Uterus (tissue), 4 donors: ENCODE data around the gene ARHGEF16. TPM values are rescaled to one million over a fixed set of nuclear protein-coding genes. Genes with fewer than 3 reads are reported as not detected.

Experiments used
- DNase-seq, 2 donors: peaks; one replicate each; pipeline ENCODE4 v3.0.0-alpha.2; 2019 to 2020
- H3K27ac ChIP-seq, 2 donors: fragments of 200-600 bp; sonication (generic); 1 replicate in 1 of 2; 2 replicates in 1 of 2; pipeline ENCODE4 v1.5.1; 2016 to 2018
- H3K27me3 ChIP-seq, 2 donors: fragments of 200-600 bp; sonication (generic); one replicate each; pipeline ENCODE4 v1.5.1; 2018 to 2019; ENCODE audit warnings: control low read depth in 1 of 2
- H3K36me3 ChIP-seq, 2 donors: fragments of 200-600 bp; sonication (generic); one replicate each; pipeline ENCODE4 v1.5.1; 2019; ENCODE audit warnings: control low read depth in 1 of 2
- H3K4me1 ChIP-seq, 2 donors: fragments of 200-600 bp; sonication (generic); one replicate each; pipeline ENCODE4 v1.5.1; 2018 to 2019; ENCODE audit warnings: control low read depth in 1 of 2
- H3K4me3 ChIP-seq, 2 donors: fragments of 200-600 bp; sonication (generic); 1 replicate in 1 of 2; 2 replicates in 1 of 2; pipeline ENCODE4 v1.5.1; 2018 to 2019; ENCODE audit warnings: mild to moderate bottlenecking in 1 of 2
- H3K9me3 ChIP-seq, 2 donors: fragments of 200-600 bp; sonication (generic); one replicate each; pipeline ENCODE4 v1.5.1; 2019; ENCODE audit warnings: control low read depth in 1 of 2
- CTCF ChIP-seq, 4 experiments: fragments of 200-600 bp in 2 of 4; fragments of 450-650 bp in 2 of 4; sonication (generic) in 2 of 4; IDR thresholded peaks; one replicate each; pipeline ENCODE4 v1.5.1; 2016 to 2019; ENCODE audit warnings: antibody characterized with exemption in 4 of 4, mild to moderate bottlenecking in 2 of 4, moderate library complexity in 1 of 4
- POLR2A ChIP-seq, 2 donors: fragments of 450-650 bp; IDR thresholded peaks; one replicate each; pipeline ENCODE4 v1.6.1; 2016; ENCODE audit warnings: antibody characterized with exemption in 2 of 2, mild to moderate bottlenecking in 1 of 2, moderate library complexity in 1 of 2
- intact Hi-C: fragments of 100-400 bp; cut with DNase I; formaldehyde crosslinking; loops from one replicate; pipeline ENCODE4 v1.15.1; 2023; ENCODE audit warnings: low total_unique reads
- total RNA-seq, 4 donors: library from RNA; depleted of rRNA in 3 of 4; stranded (reverse); fragments of >200 nt in 3 of 4; gene quantifications; one replicate each; pipeline versions ENCODE4 v1.1.0 to v1.2.4, GENCODE V29; 2014 to 2023
- donor health status: DM: yes; HTN: yes; CAD: no.

Gene ARHGEF16
- total RNA-seq, 4 donors from 2014 or later: 0.29 to 2.3 (median 1.2) TPM; not detected in 1

- no peaks in the 10 kb centered on the region for H3K9me3 ChIP-seq
- intact Hi-C loops: no loop called here
- no peak for DNase-seq
- H3K36me3 ChIP-seq: no peaks in the 10 kb centered on the region
- H3K27ac ChIP-seq: no peak overlapping the region
- H3K4me3 ChIP-seq: no peak overlapping the region
- no peak for TF ChIP-seq CTCF (IDR thresholded peaks at IDR 0.05)
- TF ChIP-seq POLR2A (IDR thresholded peaks at IDR 0.05): no peak
- no peaks in the 10 kb centered on the region for H3K4me1 ChIP-seq
- no peaks in the 10 kb centered on the region for H3K27me3 ChIP-seq
Measured at GRCh38 chr1:3481046-3481445, 26.6 kb downstream of the ARHGEF16 start.

GRCh38 chr1:3481836-3482375 is 27.4 kb downstream of the ARHGEF16 start:
- H3K27me3 ChIP-seq: no peaks in the 10 kb centered on the region
- no peaks in the 10 kb centered on the region for H3K36me3 ChIP-seq
- no peaks in the 10 kb centered on the region for H3K4me1 ChIP-seq
- no peak overlapping the region for H3K4me3 ChIP-seq
- TF ChIP-seq CTCF (IDR thresholded peaks at IDR 0.05): no peak
- no peak for TF ChIP-seq POLR2A (IDR thresholded peaks at IDR 0.05)
- DNase-seq: no peak
- no peak overlapping the region for H3K27ac ChIP-seq
- no peaks in the 10 kb centered on the region for H3K9me3 ChIP-seq
- intact Hi-C loops: no loop called here

- no peak overlapping the region for H3K4me3 ChIP-seq
Measured at GRCh38 chr1:3482378-3482849, 27.9 kb downstream of the ARHGEF16 start.

GRCh38 chr1:3483380-3483779 is 28.9 kb downstream of the ARHGEF16 start:
- intact Hi-C loops: no loop called here
- H3K27ac ChIP-seq: no peak overlapping the region
- H3K4me1 ChIP-seq: no peaks in the 10 kb centered on the region
- no peaks in the 10 kb centered on the region for H3K27me3 ChIP-seq
- DNase-seq: no peak
- H3K4me3 ChIP-seq: no peak overlapping the region
- TF ChIP-seq POLR2A (IDR thresholded peaks at IDR 0.05): no peak
- no peak for TF ChIP-seq CTCF (IDR thresholded peaks at IDR 0.05)
- no peaks in the 10 kb centered on the region for H3K36me3 ChIP-seq
- no peaks in the 10 kb centered on the region for H3K9me3 ChIP-seq

More at GRCh38 chr1:3482378-3482849, 27.9 kb downstream of the ARHGEF16 start:
- no peaks in the 10 kb centered on the region for H3K9me3 ChIP-seq
- intact Hi-C loops: no loop called here
- H3K4me1 ChIP-seq: no peaks in the 10 kb centered on the region
- no peak for DNase-seq
- H3K27me3 ChIP-seq: no peaks in the 10 kb centered on the region
- no peaks in the 10 kb centered on the region for H3K36me3 ChIP-seq
- H3K27ac ChIP-seq: no peak overlapping the region
- TF ChIP-seq CTCF (IDR thresholded peaks at IDR 0.05) (no peak), POLR2A (IDR thresholded peaks at IDR 0.05) (no peak)

GRCh38 chr1:3483801-3484444 is 29.5 kb downstream of the ARHGEF16 start:
- Histone ChIP-seq H3K4me1 (no peaks in the 10 kb centered on the region), H3K36me3 (no peaks in the 10 kb centered on the region), H3K9me3 (no peaks in the 10 kb centered on the region), H3K27me3 (no peaks in the 10 kb centered on the region), H3K4me3 (no peak overlapping the region), H3K27ac (no peak overlapping the region)
- intact Hi-C loops: no loop called here
- no peak for DNase-seq
- TF ChIP-seq CTCF (IDR thresholded peaks at IDR 0.05) (peak; percentile 32 to 54 (median 46)), POLR2A (IDR thresholded peaks at IDR 0.05) (no peak)
